HG02970 (cell line): ENCODE results near the gene SP100.
"Not testable (repeated sequence)": the region's sequence is repeated elsewhere in the genome, so short reads cannot be mapped to it uniquely, and the experiment has no call there.

Experiments
- ATAC-seq: cut with Tn5 transposase; IDR thresholded peaks from one replicate; pipeline ENCODE4 v1.9.1; 2021; ENCODE audit warnings: mild to moderate bottlenecking, moderate library complexity, moderate number of reproducible peaks; ENCODE audit not compliant: unreplicated experiment, low FRiP score

Gene SP100

GRCh38 chr2:230455005-230455684 is 39.1 kb downstream of the SP100 start:
- ATAC-seq = no peak

GRCh38 chr2:230457073-230457768 is 41.2 kb downstream of the SP100 start:
- ATAC-seq = no peak

GRCh38 chr2:230457793-230458192 is 41.8 kb downstream of the SP100 start:
- no peak for ATAC-seq

- ATAC-seq = no peak
Observed at GRCh38 chr2:230459216-230459615, 43.2 kb downstream of the SP100 start.

GRCh38 chr2:230471074-230471473 is 55.1 kb downstream of the SP100 start:
- ATAC-seq = no peak

GRCh38 chr2:230472621-230473018 is 56.6 kb downstream of the SP100 start:
- no peak for ATAC-seq

GRCh38 chr2:230473378-230473777 is 57.4 kb downstream of the SP100 start:
- no peak for ATAC-seq

GRCh38 chr2:230475143-230475542 is 59.1 kb downstream of the SP100 start:
- no peak for ATAC-seq

- no peak for ATAC-seq
Observed at GRCh38 chr2:230485801-230486341, 69.9 kb downstream of the SP100 start.

GRCh38 chr2:230491219-230491618 is 75.2 kb downstream of the SP100 start:
- not testable (repeated sequence) for ATAC-seq

- no peak for ATAC-seq
Observed at GRCh38 chr2:230492107-230492506, 76.1 kb downstream of the SP100 start.

GRCh38 chr2:230494980-230495379 is 79.0 kb downstream of the SP100 start:
- ATAC-seq = no peak

GRCh38 chr2:230496891-230497290 is 80.9 kb downstream of the SP100 start:
- no peak for ATAC-seq

GRCh38 chr2:230498506-230499107 is 82.6 kb downstream of the SP100 start:
- no peak for ATAC-seq

GRCh38 chr2:230502593-230502992 is 86.6 kb downstream of the SP100 start:
- no peak for ATAC-seq

GRCh38 chr2:230503798-230504197 is 87.8 kb downstream of the SP100 start:
- ATAC-seq = no peak

- ATAC-seq = no peak
Observed at GRCh38 chr2:230505162-230505561, 89.2 kb downstream of the SP100 start.

- no peak for ATAC-seq
Observed at GRCh38 chr2:230512955-230513748, 97.2 kb downstream of the SP100 start.

GRCh38 chr2:230520061-230520874 is 104.3 kb downstream of the SP100 start:
- ATAC-seq = no peak

GRCh38 chr2:230520875-230521155 is 104.8 kb downstream of the SP100 start:
- no peak for ATAC-seq
